Stimulated activated CD4-positive, alpha-beta T cell treated with anti-CD3 and anti-CD28 coated beads, Interleukin-4, amount 100 ng/mL, for 1 hour (primary cell): Measurements from ENCODE around the gene MAPK7.
A peak's percentile ranks its signal among the peaks of the same experiment; 100 is the strongest.

Source experiments
- DNase-seq: peaks from one replicate; pipeline ENCODE4 v3.0.0-alpha.2; 2020

MAPK7 gene

GRCh38 chr17:19378416-19379360 is at the start of gene MAPK7:
MAPK7 (plus strand) TSS chr17:19378498; CDS start chr17:19378901, 403 bp downstream.
- DNase-seq, result no peak

DNA sequence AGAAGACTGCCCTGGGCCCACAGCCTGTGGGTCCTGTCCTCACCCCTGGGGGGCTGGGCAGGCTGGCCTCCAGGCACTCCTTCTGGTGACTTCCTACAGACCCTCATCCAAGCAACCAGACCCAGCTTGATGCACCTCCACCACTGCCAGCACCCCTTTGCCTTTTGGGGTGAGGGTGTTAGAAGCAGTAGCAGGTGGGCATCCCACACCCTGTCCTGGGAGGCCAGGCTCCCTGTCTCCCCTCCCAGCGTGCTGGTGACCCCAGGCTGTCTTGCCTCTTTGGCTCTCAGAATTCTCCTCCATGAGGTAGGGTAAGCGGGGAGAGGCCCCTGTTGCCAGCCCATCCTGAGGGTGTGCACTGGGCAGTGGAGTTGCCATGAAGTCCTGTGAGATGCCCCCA is 49.2 kb upstream of the MAPK7 start:
- no peak for DNase-seq

- no peak for DNase-seq
Observed at GRCh38 chr17:19329839-19330238, 48.5 kb upstream of the MAPK7 start.

DNA sequence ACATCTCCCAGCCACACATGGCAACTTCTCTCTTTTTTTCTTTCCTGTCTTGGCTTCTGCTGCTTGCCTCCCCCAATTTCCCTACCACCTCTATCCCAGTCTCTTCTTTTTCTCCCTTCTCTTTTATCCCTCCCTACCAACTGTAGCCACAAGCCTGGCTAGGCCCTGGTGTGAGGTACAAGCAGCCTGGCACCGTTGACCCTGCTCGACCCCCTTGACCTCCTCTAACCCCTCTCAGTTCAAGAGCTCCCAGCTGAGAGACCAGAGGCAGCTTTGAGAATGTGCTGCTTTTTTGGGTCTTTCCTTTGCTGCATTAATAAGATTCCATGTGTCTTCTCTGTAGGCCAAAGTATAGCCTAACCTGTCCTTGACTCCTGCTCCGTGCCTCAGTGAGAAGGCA is 48.0 kb upstream of the MAPK7 start:
- no peak for DNase-seq

- no peak for DNase-seq
Observed at GRCh38 chr17:19331134-19331533, 47.2 kb upstream of the MAPK7 start.

DNA sequence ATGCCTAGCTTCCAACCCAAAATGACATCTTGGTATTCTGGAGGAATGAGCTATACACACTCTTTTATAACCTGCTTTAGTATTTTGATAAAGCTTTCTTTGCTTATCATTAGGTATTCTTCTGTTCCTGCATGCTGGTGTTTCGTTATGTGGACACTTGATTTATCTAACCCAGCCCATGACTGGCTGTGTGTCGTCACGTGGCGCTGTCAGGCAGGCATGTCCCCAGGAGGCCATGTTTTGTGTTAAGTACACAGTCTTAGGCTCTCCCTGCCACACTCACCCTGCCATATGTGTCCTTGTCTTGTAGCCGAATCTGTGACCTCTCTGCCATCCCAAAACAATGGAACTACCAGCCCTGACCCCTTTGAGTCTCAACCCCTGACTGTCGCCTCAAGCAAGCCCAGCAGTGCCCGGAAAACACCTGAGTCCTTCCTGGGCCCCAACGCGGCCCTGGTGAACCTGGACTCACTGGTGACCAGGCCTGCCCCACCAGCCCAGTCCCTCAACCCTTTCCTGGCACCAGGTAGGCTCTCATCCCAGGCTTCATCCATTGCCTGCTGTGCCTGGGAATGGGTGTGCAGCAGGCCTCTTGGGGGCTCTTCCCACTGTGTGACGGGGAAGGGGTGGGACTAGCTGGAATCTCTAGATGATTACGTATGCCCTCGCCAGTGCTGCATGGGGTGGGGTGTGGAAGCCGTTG is 46.6 kb upstream of the MAPK7 start:
- DNase-seq, result no peak

- DNase-seq, result no peak
Observed at GRCh38 chr17:19332371-19333131, 45.7 kb upstream of the MAPK7 start.

- no peak for DNase-seq
Observed at GRCh38 chr17:19333132-19333440, 45.2 kb upstream of the MAPK7 start.

GRCh38 chr17:19333736-19334290 is 44.5 kb upstream of the MAPK7 start:
- DNase-seq, result no peak

GRCh38 chr17:19334331-19334730 is 44.0 kb upstream of the MAPK7 start:
- no peak for DNase-seq

GRCh38 chr17:19335951-19336631 is 42.2 kb upstream of the MAPK7 start:
- DNase-seq, result no peak

DNA sequence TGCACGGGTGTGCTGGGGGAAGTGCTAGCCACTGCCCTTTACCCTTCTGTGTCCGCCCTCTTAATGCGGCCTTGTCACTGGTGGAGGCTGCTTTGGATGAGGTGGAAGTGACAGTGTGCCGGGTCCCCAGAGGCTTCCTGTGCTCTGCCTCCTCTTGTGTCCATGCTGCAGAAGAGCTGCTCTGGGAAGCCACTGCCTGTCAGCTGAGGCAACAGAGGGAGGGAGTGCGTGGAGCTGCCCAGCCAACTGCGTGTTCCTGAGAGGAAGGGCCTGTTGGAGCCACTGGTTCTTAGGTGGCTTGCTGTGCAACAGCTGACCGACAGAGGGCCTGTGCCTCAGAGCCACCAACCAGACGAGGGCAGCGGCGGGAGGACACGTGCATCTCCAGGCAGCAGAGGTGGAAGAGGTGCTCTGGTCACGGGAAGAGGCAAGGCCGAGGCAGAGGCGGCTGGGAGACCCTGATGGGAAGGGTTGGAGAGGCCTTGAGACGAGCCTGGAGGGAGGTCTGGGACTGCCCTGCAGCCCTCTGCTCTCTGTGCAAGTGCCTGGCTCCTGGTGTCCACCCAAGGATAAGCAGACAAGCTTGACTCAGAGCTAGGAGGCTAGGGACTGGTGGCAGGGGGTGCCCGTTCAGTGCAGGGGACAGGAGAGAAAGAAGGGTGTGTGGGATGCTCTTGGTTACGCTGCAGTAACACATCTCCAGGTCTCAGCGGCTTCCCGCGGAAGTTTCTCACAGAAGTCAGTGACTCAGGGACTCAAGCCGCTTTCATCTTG is 41.2 kb upstream of the MAPK7 start:
- DNase-seq, result no peak

DNA sequence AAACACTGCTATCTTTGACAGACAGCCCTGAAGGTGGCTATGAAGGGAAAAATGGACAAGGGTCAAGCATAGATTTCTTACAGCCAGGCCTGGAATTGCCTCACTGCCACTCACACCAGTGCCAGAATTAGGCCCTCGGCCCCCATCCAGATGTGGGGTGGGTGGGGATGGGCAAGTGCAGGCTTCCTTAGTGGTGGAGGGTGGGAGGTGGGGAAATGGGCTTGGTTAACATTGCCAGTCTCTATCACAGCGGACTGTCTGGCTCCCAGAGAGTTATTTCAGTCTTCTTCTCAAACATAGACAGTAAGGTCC is 40.6 kb upstream of the MAPK7 start:
- no peak for DNase-seq

- peak; percentile 65 for DNase-seq
Observed at GRCh38 chr17:19338031-19338990, 40.0 kb upstream of the MAPK7 start.

DNA sequence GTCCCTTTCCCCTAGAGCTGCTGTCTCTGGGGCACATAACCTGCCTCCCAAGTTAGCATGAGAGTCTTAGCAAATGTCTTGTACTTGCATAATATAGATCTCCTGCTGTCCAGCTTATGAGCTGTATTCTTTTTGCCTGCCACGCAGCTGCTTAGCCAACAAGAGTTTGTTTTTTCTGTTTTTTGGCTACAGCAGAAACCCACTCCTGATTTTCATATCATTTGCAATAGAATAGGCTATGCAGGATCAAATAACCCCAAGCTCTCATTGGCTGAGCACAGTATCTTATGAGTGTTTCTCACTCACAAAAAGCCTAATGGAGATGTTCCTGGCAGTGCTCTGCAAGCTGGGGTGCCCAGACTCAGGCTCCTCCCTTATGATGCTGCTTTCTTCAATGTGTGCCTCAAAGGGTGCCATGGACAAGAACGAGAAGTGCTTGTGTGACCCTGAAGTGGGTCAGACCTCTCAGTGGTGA is 38.9 kb upstream of the MAPK7 start:
- no peak for DNase-seq

- no peak for DNase-seq
Observed at GRCh38 chr17:19341211-19341631, 37.1 kb upstream of the MAPK7 start.

- no peak for DNase-seq
Observed at GRCh38 chr17:19341641-19342610, 36.4 kb upstream of the MAPK7 start.

DNA sequence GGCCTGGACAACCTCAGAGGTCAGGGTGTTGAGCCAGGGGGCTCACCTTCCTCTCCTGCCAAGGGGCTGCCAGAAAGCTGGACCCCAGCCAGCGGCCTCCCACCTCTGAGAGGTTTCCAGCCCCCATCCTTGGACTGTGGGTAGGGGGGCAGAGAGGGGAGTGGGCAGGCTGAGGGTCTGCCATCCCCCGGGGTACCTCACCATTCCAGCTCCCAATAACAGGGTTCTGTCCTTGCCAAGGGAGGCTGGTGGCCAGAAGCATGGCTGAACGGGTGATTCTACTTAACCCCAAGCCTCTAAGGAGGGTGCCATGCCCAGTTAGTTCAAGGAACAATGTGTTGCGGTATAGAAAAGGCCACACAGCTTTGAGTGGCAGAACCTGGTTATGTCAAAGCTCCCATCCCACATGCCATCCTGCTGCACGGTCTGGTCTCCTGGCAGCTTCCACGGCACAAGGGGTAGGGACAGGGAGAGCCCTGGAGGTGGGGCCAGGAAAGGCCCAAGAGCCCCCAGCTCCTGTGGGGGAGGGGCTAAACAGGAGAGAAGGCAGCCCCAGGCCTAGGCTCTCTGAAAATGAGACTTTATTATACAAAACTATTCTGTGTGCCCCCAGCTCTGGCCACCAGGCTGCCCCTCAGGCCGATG is 35.6 kb upstream of the MAPK7 start:
- no peak for DNase-seq

GRCh38 chr17:19343256-19343630 is 35.1 kb upstream of the MAPK7 start:
- DNase-seq, result no peak
